Tracheal epithelial cell (primary cell): ENCODE results near the gene CLDN22. TPM values are rescaled to one million over a fixed set of nuclear protein-coding genes. Genes with fewer than 3 reads are reported as not detected.

ENCODE experiments used
- total RNA-seq: library from RNA; depleted of rRNA; stranded (reverse); fragments of >200 nt; gene quantifications from 2 replicates; pipeline ENCODE4 v1.2.1, GENCODE V29; 2014

The CLDN22 gene
- not detected in 2 replicates for total RNA-seq

GRCh38 chr4:183320211-183321059 lies at the start of gene CLDN22:
TSS of gene CLDN22 (minus strand) at chr4:183320276. CDS start at chr4:183320218, 58 bp downstream.

GRCh38 chr4:183322326-183322725 lies 2.2 kb upstream of the CLDN22 start, which contains the start of gene CLDN24:
TSS of gene CLDN24 (minus strand) at chr4:183322426. CDS start at chr4:183322426, 0 bp downstream.

Other genes with a start within 250 kb of the CLDN22 start
- gene WWC2, start 221.0 kb downstream of the CLDN22 start, total RNA-seq: 8.1 and 18.3 TPM in 2 replicates
- not detected in 2 replicates for gene CLDN24, start 2.1 kb upstream of the CLDN22 start, total RNA-seq
- gene CDKN2AIP, start 124.4 kb upstream of the CLDN22 start, total RNA-seq: 12.4 and 17.6 TPM in 2 replicates
- 8.4 and 10.0 TPM in 2 replicates for gene ING2, start 184.8 kb upstream of the CLDN22 start, total RNA-seq